Astrocyte (in vitro differentiated cells and primary cell): ENCODE data around the gene ABL2.
A peak's percentile ranks its signal among the peaks of the same experiment; 100 is the strongest.

ENCODE experiments used
- EZH2 ChIP-seq: IDR thresholded peaks from 2 replicates; pipeline ENCODE4 v1.6.1; 2012; ENCODE audit warnings: mild to moderate bottlenecking, low read length, inconsistent platforms; ENCODE audit not compliant: insufficient read depth
- TF ChIP-seq, protein P1 (sequence below): IDR thresholded peaks from 2 replicates; pipeline ENCODE4 v1.5.1; 2011; ENCODE audit warnings: low read depth, mild to moderate bottlenecking, inconsistent platforms, low read length, moderate library complexity; ENCODE audit not compliant: insufficient read depth

DNA sequence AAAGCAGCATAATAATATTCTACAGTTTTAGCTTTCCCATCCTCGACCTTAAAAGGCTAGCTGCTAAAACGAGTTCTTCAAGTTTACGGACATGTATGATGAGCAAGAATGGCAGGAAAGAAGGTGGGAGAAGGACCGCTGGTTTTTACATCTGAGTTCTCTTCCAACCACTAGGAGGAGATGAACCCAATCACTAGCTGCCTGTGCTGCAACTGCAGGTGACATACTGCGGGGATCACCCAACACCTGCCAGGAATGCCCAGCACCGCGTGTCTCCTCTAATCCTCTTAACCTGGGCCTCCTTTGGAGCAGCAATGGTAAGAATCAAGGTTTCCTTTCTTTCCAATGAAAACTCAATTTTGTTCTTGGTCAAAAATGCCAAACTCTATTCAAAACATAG is 124.1 kb downstream of the ABL2 start:
- TF ChIP-seq, protein P1, sequence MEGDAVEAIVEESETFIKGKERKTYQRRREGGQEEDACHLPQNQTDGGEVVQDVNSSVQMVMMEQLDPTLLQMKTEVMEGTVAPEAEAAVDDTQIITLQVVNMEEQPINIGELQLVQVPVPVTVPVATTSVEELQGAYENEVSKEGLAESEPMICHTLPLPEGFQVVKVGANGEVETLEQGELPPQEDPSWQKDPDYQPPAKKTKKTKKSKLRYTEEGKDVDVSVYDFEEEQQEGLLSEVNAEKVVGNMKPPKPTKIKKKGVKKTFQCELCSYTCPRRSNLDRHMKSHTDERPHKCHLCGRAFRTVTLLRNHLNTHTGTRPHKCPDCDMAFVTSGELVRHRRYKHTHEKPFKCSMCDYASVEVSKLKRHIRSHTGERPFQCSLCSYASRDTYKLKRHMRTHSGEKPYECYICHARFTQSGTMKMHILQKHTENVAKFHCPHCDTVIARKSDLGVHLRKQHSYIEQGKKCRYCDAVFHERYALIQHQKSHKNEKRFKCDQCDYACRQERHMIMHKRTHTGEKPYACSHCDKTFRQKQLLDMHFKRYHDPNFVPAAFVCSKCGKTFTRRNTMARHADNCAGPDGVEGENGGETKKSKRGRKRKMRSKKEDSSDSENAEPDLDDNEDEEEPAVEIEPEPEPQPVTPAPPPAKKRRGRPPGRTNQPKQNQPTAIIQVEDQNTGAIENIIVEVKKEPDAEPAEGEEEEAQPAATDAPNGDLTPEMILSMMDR, result peak; percentile 37
- no peak for TF ChIP-seq EZH2
